ENCODE results near the gene NDUFS1. TPM values are rescaled to one million over a fixed set of nuclear protein-coding genes. Genes with fewer than 3 reads are reported as not detected.

Gene NDUFS1
- total and polyA plus RNA-seq, 2 experiments from 2014 or later = 34.5 to 97.9 TPM

- Histone ChIP-seq H3K36me3 (ENCODE audit: insufficient read depth) (no peaks in the 10 kb centered on the region), H3K79me2 (replicated peaks; ENCODE audit: insufficient read depth) (no peaks in the 10 kb centered on the region), H4K20me1 (replicated peaks; ENCODE audit: insufficient read depth) (no peaks in the 10 kb centered on the region), H3K4me3 (no peak overlapping the region), H2AFZ (no peak overlapping the region), H3K4me2 (no peak overlapping the region), H3K9me2 (ENCODE audit: insufficient read depth) (0 out of 2 replicates have a peak, but pooled peaks cover 7% of the 10 kb centered on the region), H3K27me3 (ENCODE audit: insufficient read depth) (no peaks in the 10 kb centered on the region), H3K27ac (ENCODE audit: low read depth) (no peak overlapping the region), H3K4me1 (ENCODE audit: insufficient read depth) (no peaks in the 10 kb centered on the region), H3F3A (replicated peaks; ENCODE audit: low read depth) (0 out of 2 replicates have a peak, but pooled peaks cover 4% of the 10 kb centered on the region)
- no peak overlapping the region for H3K27ac Mint-ChIP-seq
- H3K9me3 Mint-ChIP-seq = peaks cover 12% of the 10 kb centered on the region; the same call in 2 of the 3 replicates
- no peak for DNase-seq (ENCODE audit: low spot score)
- no peaks in the 10 kb centered on the region for H3K4me1 Mint-ChIP-seq
- no peak overlapping the region for H3K4me3 Mint-ChIP-seq
- TF ChIP-seq POLR2AphosphoS5 (IDR thresholded peaks at IDR 0.05; ENCODE audit: low read depth) (no peak), JUNB (IDR thresholded peaks at IDR 0.05; ENCODE audit: unreplicated experiment) (no peak), REST (IDR thresholded peaks at IDR 0.05; ENCODE audit: unreplicated experiment) (no peak), EZH2phosphoT487 (IDR thresholded peaks at IDR 0.05; ENCODE audit: unreplicated experiment) (no peak)
- H3K36me3 Mint-ChIP-seq (ENCODE audit: low read depth) = peaks cover 5% of the 10 kb centered on the region; the same call in 1 of the 3 replicates
- H3K27me3 Mint-ChIP-seq (ENCODE audit: insufficient read depth, low read depth, poor library complexity) = no peaks in the 10 kb centered on the region
- ATAC-seq = no peak
Observed at GRCh38 chr2:206176121-206176520, 16.9 kb upstream of the NDUFS1 start.

GRCh38 chr2:206173147-206173546, 13.9 kb upstream of the NDUFS1 start:
- Histone ChIP-seq H3K4me3 (no peak overlapping the region), H3K79me2 (replicated peaks; ENCODE audit: insufficient read depth) (no peaks in the 10 kb centered on the region), H2AFZ (no peak overlapping the region), H3K9me2 (ENCODE audit: insufficient read depth) (0 out of 2 replicates have a peak, but pooled peaks cover 7% of the 10 kb centered on the region), H3K36me3 (ENCODE audit: insufficient read depth) (no peaks in the 10 kb centered on the region), H3K4me2 (no peak overlapping the region), H3K4me1 (ENCODE audit: insufficient read depth) (no peaks in the 10 kb centered on the region), H4K20me1 (replicated peaks; ENCODE audit: insufficient read depth) (no peaks in the 10 kb centered on the region), H3K27ac (ENCODE audit: low read depth) (no peak overlapping the region), H3F3A (replicated peaks; ENCODE audit: low read depth) (0 out of 2 replicates have a peak, but pooled peaks cover 2% of the 10 kb centered on the region), H3K27me3 (ENCODE audit: insufficient read depth) (no peaks in the 10 kb centered on the region)
- Mint-ChIP-seq H3K9me3 (peaks cover 33% of the 10 kb centered on the region), H3K4me1 (no peaks in the 10 kb centered on the region; the same call in 2 of the 3 replicates), H3K4me3 (no peak overlapping the region), H3K27ac (no peak overlapping the region), H3K36me3 (ENCODE audit: low read depth) (peaks cover 30% of the 10 kb centered on the region), H3K27me3 (ENCODE audit: insufficient read depth, low read depth, poor library complexity) (peaks cover 4% of the 10 kb centered on the region)
- ATAC-seq (no peak), DNase-seq (ENCODE audit: low spot score) (no peak)
- TF ChIP-seq NANOG (IDR thresholded peaks at IDR 0.05; ENCODE audit: borderline replicate concordance) (no peak), CTCF (conservative IDR thresholded peaks at IDR 0.05; ENCODE audit: low read depth in 2 of 2) (no peak), ZNF331 (CRISPR knock-in tag; IDR thresholded peaks at IDR 0.05; ENCODE audit: low read depth) (no peak), POLR2AphosphoS5 (IDR thresholded peaks at IDR 0.05; ENCODE audit: low read depth) (no peak), CREB1 (CRISPR knock-in tag; IDR thresholded peaks at IDR 0.05; ENCODE audit: low read depth) (no peak), ETS1 (IDR thresholded peaks at IDR 0.05) (no peak), EZH2phosphoT487 (IDR thresholded peaks at IDR 0.05; ENCODE audit: unreplicated experiment) (no peak)

Measured in GM23338 (cell line).